ENCODE results near the gene CSH1. TPM values are rescaled to one million over a fixed set of nuclear protein-coding genes. Genes with fewer than 3 reads are reported as not detected.
"Not testable (repeated sequence)": the region's sequence is repeated elsewhere in the genome, so short reads cannot be mapped to it uniquely, and the experiment has no call there.

CSH1 gene
- polyA plus RNA-seq, 4 donors = 2.7 TPM; not detected in 3

DNA sequence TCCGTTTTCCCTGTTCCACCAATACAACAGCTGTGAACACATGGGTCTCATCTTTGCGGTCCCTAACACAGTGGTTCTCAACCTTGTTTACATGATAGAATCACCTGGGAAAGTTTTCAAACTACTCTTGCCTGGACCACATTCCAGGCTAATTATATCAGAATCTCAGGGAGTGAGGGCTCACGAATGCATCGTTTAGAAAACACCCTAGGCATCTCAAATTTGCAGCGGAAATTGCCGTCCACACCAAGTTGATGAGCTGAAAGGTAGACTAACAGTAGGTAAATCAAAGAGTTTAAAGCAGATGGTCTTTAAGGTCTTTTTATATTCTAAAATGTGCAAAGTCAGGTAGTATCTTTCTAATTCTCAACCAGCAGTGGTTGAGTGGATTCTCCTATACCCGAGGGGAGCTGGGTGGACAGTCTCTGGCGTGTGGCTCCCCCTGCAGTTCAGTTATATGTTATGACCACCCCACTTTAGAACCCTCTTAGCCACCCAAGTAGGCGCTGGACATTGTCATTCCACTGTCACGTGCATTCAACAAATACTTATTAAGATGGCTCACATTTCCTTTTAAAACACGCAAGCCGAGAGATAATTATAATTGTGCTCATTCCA lies 10.9 kb upstream of the CSH1 start:
- not testable (repeated sequence) for DNase-seq (ENCODE audit: low read depth in 4 of 4, low spot score in 3 of 4)

GRCh38 chr17:63904796-63905195 lies 8.4 kb upstream of the CSH1 start:
- not testable (repeated sequence) for DNase-seq (ENCODE audit: low read depth in 4 of 4, low spot score in 3 of 4)

- not testable (repeated sequence) for DNase-seq (ENCODE audit: low read depth in 4 of 4, low spot score in 3 of 4)
Measured at GRCh38 chr17:63903787-63904201, 7.4 kb upstream of the CSH1 start.

GRCh38 chr17:63901971-63902370 lies 5.6 kb upstream of the CSH1 start:
- DNase-seq (ENCODE audit: low read depth in 4 of 4, low spot score in 3 of 4) = not testable (repeated sequence)

DNA sequence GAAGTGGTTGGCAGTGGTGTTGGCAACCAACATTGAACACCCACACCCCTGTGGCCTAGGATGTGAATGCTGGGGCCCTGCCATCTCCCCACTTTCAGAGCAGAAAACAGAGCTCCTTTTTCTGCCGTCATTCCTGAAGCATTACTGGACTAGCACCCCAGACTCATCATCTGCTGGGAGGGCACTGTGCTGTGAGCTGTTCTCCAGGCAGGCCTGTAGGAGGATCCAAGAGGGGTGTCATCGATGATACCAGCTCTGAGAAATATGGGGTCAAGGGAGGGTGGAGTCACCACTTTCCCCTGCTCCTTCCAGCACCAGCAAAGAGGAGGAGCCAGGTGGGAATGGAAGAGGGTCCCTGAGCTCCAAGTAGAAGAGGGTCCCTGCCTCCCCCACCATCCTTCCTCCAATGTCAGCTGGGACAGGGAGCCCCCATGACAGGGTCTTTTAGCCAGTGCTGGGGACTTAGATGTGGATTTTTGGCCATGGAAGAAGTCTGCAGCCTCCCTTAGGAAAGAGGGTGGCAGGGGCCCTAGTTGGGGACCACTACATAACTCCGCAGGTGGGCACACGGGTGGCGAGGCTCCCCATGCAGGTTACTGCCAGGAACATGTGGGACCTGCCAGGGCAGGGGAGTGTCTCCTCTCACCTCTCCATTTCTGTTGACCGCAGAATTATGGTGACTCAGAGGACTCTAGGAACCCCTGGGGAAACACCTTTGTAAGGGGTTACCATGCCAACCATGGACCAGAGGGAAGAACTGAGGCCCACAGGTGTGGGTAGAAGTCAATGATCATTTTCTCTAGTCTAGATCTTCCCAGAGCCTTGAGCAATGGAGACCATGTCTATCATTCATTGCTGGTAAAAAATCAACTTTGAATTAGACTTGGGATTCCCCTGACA lies 2.8 kb upstream of the CSH1 start:
- not testable (repeated sequence) for DNase-seq (ENCODE audit: low read depth in 4 of 4, low spot score in 3 of 4)

- DNase-seq (ENCODE audit: low read depth in 4 of 4, low spot score in 3 of 4) = not testable (repeated sequence)
Measured at GRCh38 chr17:63894821-63895220, 1.6 kb downstream of the CSH1 start.

- DNase-seq (ENCODE audit: low read depth in 4 of 4, low spot score in 3 of 4) = not testable (repeated sequence)
Measured at GRCh38 chr17:63894021-63894420, 2.4 kb downstream of the CSH1 start.

- DNase-seq (ENCODE audit: low read depth in 4 of 4, low spot score in 3 of 4) = not testable (repeated sequence)
Measured at GRCh38 chr17:63892316-63893037, 3.9 kb downstream of the CSH1 start.

GRCh38 chr17:63889026-63889848 lies 7.1 kb downstream of the CSH1 start:
- not testable (repeated sequence) for DNase-seq (ENCODE audit: low read depth in 4 of 4, low spot score in 3 of 4)

DNA sequence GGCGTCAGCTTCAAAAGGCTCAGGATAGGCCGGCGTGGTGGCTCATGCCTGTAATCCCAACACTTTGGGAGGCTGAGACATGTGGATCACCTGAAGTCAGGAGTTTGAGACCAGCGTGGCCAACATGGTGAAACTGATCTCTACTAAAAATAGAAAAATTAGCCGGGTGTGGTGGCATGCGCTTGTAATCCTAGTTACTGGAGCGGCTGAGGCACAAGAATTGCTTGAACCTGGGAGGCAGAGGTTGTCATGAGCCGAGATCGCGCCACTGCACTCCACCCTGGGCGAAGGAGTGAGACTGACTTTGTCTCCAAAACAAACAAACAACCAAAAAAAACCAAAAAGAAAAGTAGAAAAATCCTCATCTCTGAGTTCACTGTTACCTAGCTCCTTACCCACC lies 11.3 kb downstream of the CSH1 start:
- not testable (repeated sequence) for DNase-seq (ENCODE audit: low read depth in 4 of 4, low spot score in 3 of 4)

DNA sequence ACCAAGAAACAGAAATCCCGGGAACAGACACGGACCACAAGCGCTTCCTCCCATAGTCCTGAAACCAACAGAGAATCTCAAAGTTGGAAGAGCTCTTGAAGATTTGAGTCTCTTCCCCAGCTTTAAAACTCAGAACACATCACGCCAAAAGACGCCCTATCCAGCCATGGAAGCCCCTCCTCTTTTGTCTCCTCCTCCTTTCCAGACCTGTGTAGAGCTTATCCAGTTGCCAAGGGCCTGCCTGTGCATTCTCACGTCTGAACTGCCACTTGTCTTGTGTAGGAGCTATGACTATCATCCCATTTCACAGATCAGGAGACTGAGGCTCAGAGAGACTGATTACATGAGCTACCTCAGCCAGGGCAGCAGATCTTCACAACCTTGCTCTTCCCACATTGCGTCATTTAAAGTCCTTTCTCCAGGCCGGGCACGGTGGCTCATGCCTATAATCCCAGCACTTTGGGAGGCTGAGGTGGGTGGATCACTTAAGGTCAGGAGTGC lies 13.7 kb downstream of the CSH1 start:
- DNase-seq (ENCODE audit: low read depth in 4 of 4, low spot score in 3 of 4) = not testable (repeated sequence)

GRCh38 chr17:63881935-63882601 lies 14.3 kb downstream of the CSH1 start, which contains the start of gene GH2:
TSS of gene GH2 (minus strand) at chr17:63881944. CDS start at chr17:63881801, 143 bp downstream.
- DNase-seq (ENCODE audit: low read depth in 4 of 4, low spot score in 3 of 4) = peak in 1 of 4 donors; percentile 21

- DNase-seq (ENCODE audit: low read depth in 4 of 4, low spot score in 3 of 4) = not testable (repeated sequence)
Measured at GRCh38 chr17:63881337-63881736, 15.0 kb downstream of the CSH1 start.

DNA sequence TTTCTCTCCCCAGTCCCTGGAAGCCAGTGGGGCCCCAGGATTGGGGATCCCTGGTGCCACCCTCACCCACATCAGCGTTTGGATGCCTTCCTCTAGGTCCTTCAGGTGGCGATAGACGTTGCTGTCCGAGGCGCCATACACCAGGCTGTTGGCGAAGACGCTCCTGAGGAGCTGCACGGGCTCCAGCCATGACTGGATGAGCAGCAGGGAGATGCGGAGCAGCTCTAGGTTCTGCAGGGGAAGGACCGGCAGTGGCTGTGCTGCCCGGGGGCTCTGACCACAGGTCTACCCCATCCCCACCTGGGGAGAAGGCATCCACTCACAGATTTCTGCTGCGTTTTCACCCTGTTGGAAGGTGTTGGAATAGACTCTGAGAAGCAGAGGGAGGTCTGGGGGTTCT lies 15.7 kb downstream of the CSH1 start:
- DNase-seq (ENCODE audit: low read depth in 4 of 4, low spot score in 3 of 4) = no peak

- not testable (repeated sequence) for DNase-seq (ENCODE audit: low read depth in 4 of 4, low spot score in 3 of 4)
Measured at GRCh38 chr17:63878413-63878812, 18.0 kb downstream of the CSH1 start.

- not testable (repeated sequence) for DNase-seq (ENCODE audit: low read depth in 4 of 4, low spot score in 3 of 4)
Measured at GRCh38 chr17:63874693-63875092, 21.7 kb downstream of the CSH1 start.

GRCh38 chr17:63874061-63874626 lies 22.2 kb downstream of the CSH1 start:
- DNase-seq (ENCODE audit: low read depth in 4 of 4, low spot score in 3 of 4) = not testable (repeated sequence)

GRCh38 chr17:63873577-63873976 lies 22.8 kb downstream of the CSH1 start, which contains the start of gene CSH2:
TSS of gene CSH2 (minus strand) at chr17:63873677. CDS start at chr17:63873614, 63 bp downstream.
- DNase-seq (ENCODE audit: low read depth in 4 of 4, low spot score in 3 of 4) = not testable (repeated sequence)

All from left renal pelvis (tissue), 4 donors.